ENCODE data around the gene CDC7.

CDC7 gene

GRCh38 chr1:91549041-91549735, 48.5 kb downstream of the CDC7 start:
- no peak for DNase-seq (ENCODE audit: low spot score)

GRCh38 chr1:91550961-91551360, 50.3 kb downstream of the CDC7 start:
- DNase-seq (ENCODE audit: low spot score), result no peak

DNA sequence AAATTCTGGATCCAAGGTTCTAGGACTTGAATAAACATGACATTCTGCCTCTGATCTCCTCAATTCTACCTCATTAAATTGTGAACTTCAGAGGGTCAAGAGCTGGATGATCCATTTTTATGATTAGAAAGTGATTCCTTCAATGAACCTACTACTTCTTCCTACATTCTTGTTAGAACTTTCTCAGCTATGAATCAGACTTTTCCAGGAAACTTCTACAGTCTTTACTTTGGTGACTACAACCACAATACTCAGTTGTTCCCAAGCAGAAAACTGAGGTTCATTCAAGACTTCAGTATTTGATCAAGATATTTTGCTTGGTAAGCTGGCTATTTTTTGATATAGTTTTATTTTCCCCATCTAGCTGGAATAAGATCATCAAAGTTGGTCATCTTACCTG, 51.4 kb downstream of the CDC7 start:
- DNase-seq (ENCODE audit: low spot score), result no peak

GRCh38 chr1:91552596-91552995, 51.9 kb downstream of the CDC7 start:
- no peak for DNase-seq (ENCODE audit: low spot score)

- no peak for DNase-seq (ENCODE audit: low spot score)
Observed at GRCh38 chr1:91553177-91553591, 52.5 kb downstream of the CDC7 start.

GRCh38 chr1:91555074-91555730, 54.6 kb downstream of the CDC7 start:
- no peak for DNase-seq (ENCODE audit: low spot score)

DNA sequence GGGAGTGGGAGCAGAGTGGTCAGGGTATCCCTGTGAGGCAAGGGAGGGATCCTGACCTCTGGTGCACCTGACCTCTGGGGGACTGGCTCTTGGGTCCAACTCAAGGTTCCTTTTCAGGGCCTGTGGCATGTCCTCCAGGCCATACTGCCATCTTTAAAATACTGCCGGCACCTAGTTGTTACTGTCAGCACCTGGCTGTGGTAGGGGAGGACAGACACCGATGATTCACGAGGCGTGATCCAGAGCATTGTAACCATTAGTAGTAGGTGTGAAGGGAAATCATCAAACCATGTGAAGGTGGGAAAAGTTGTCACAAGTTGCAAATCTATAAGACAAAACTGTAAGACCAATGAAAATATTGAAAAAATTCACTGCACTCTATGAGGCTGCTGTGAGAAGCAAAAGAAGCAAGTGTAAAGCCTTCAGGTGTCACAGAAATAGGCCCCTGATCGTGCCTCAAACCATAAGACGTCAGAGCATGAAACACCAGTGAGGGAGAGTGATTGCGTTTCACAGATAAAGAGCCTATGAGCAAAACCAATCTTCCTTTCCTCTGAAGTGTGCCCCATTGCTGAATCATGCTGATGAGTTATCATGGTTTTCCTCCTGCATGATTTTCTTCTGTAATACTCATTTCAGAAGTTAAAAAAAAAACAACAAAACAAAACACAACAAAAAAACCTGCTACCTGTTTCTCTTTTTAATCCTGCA, 55.3 kb downstream of the CDC7 start:
- DNase-seq (ENCODE audit: low spot score), result no peak

DNA sequence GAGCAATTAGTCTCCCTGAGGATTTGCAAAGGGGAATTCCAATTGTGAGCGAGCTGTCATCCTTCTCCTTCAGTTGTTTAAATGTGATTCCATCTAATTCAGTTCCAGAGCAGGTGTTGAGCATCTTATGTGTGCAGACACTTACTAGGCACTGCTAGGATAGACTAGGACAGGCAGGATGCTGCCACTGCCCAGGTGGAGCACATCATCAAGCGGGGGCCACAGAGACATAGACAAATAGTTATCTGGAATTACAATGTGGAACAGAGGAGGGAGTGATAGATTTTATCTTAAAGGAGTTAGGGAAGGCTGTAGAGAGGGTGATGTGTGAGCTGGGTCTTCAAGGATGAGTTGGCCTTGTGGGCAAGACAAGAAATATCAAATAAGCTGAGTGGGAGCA, 55.9 kb downstream of the CDC7 start:
- DNase-seq (ENCODE audit: low spot score), result no peak

- DNase-seq (ENCODE audit: low spot score), result no peak
Observed at GRCh38 chr1:91557039-91557690, 56.5 kb downstream of the CDC7 start.

- DNase-seq (ENCODE audit: low spot score), result no peak
Observed at GRCh38 chr1:91557826-91558225, 57.2 kb downstream of the CDC7 start.

GRCh38 chr1:91559046-91559750, 58.5 kb downstream of the CDC7 start:
- no peak for DNase-seq (ENCODE audit: low spot score)

DNA sequence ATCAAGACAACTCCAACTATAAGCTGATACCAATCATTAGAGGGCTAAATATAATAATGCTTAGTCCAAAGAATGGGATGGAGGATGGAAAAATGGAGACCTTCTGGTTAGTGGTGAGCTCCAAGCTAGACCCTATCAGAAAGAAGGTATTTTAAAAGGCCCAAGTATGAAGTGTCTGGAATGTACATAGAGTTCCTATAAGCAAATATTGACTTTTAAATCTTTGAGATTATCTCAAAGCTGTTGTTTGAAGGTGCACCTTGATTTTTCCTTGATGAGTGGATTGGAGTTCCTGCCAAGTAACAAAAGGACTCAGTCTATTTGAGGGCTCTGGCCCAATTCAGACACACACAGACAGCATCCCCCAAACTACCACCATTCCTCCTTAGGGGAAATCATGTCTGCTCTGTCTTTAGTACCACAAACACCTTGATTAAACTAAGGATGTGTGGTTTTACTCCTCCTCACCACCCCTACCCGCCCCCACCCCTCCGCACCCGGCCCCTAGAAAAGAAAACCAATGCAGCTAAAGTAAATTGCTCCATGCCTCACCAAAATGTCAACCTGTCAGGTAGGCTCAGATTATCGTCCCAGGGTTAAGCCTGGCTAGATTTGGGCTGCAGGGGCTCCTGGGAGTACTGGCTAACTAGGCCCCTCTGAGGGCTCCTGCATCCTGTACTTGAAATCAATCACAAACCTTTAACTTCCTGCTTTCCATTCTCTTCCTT, 59.4 kb downstream of the CDC7 start:
- no peak for DNase-seq (ENCODE audit: low spot score)

DNA sequence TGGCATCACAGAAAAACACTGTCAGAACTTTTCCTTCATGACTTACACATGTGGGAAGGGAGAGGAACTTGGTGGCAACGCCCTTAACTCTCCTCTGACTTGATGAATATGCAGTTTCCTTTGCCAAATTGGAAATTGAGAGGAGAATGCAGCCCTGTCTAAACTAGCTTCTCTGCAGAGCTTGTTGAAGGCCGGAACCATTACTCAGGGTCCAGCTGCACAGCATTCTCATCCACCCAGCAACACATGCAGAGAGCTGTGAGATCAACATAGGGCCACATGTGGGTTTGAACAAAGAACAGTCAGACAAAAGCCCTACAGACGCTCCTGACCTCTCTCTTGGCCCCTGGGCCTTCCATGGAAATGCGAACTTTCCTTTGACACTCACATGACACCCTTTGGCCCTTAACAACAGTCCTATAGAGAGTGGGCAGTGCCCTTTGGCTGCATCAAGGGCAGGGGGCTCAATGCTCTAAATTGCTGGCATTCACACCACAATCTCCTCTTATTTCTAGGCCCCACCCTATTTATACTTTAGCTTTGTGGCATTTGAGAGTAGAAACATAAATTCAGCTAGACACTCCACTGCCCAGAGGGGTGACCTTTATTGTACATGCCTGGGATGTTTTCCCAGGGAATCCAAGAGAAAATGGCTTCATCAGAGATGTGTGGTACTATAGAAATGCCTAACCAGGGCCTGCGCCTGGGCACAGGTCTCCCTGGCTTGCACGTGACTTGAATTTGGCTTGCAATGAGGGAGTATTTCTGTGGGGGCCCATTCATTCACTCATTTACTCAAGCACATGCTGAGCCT, 64.4 kb downstream of the CDC7 start:
- peak; percentile 58 for DNase-seq (ENCODE audit: low spot score)

DNA sequence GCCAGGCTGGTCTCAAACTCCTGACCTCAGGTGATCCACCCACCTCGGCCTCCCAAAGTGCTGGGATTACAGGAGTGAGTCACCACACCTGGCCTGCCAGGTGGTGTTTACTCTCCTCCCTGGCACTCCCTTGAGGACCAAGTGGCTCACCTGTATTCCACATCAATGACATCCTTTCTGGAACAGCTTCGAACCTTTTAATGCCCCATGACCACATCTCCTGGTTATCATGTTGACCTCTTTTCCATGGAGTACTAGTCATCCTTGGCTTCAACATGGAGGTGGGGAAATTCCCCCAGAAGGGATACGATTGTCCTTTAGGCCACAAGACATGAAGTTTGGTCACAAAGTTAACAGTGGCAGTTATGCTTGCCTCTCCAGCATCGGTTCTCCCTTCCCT, 66.9 kb downstream of the CDC7 start:
- DNase-seq (ENCODE audit: low spot score), result no peak

DNA sequence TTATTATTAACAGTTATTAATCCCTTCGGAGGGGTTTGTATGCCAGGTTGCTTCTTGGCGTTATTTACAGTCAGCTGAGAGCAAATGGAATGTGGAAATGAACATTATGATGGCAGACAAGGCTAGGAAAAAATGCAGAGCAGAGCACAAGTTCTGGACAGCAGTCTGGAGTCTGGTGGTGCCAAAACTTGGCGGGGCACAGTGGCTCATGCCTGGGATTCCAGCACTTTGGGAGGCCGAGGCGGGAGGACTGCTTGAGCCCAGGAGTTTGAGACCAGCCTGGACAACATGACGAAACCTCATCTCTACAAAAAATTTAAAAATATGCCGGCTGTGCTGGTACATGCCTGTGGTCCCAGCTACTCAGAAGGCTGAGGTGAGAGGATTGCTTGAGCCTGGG, 67.6 kb downstream of the CDC7 start:
- DNase-seq (ENCODE audit: low spot score), result no peak

DNA sequence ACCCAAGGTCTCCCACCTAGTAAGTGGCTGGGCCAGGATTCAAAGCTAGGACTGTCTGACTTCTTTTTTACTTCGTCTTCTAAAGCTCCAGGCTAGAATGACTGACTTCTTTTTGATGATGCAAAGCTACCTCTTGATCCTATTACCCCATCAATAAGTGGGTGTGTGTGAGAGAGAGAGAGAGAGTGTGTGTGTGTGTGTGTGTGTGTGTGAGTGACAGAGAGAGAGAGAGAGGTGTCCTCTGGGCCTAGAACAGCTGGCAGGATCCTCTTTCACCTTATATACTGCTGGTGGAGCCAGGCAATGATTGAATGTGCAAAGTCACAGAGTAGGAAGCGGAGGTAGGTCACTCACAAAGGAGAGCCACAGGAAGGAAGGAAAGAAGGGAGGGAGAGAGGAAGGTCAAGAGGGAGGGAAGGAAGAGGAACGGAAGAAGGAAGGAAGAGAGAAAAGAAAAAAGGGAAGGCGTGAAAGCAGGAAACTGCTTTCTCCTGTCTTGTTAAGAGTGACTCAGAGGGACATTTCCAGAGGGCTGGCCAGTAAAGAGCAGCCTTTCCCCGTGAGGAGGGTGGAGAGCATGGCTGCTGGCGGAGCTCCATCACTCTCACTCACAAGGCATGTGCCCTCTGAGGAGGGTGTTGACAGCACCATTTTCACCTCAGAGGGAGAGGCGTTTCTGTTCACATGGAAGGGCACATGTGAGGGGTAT, 68.9 kb downstream of the CDC7 start:
- no peak for DNase-seq (ENCODE audit: low spot score)

GRCh38 chr1:91570120-91570448, 69.4 kb downstream of the CDC7 start:
- DNase-seq (ENCODE audit: low spot score), result no peak

DNA sequence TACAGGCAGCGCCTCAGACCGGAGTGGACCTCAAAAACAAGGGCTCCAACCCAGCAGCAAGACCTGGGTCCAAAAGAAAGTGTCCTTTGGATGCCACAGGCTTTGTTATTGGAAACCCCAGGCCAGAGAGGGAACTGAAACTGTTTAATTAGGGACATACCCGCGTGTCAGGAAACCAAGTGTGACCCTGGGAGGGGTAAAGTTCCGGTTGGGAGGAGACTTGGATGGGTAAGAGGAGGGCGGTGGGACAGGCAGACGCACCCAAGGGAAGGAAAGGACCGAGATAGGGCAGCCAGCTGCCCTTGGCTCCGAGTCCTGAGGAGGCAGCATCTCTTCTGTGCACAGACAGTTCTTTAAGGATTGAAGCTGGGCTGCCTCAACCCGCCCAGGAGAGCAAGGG, 71.4 kb downstream of the CDC7 start:
- no peak for DNase-seq (ENCODE audit: low spot score)

Data from ecto neural progenitor cell (in vitro differentiated cells).